ENCODE data around the gene DRC1.

GRCh38 chr2:26469955-26470354 is 68.2 kb downstream of the DRC1 start:
- TF ChIP-seq, protein P1, sequence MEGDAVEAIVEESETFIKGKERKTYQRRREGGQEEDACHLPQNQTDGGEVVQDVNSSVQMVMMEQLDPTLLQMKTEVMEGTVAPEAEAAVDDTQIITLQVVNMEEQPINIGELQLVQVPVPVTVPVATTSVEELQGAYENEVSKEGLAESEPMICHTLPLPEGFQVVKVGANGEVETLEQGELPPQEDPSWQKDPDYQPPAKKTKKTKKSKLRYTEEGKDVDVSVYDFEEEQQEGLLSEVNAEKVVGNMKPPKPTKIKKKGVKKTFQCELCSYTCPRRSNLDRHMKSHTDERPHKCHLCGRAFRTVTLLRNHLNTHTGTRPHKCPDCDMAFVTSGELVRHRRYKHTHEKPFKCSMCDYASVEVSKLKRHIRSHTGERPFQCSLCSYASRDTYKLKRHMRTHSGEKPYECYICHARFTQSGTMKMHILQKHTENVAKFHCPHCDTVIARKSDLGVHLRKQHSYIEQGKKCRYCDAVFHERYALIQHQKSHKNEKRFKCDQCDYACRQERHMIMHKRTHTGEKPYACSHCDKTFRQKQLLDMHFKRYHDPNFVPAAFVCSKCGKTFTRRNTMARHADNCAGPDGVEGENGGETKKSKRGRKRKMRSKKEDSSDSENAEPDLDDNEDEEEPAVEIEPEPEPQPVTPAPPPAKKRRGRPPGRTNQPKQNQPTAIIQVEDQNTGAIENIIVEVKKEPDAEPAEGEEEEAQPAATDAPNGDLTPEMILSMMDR (IDR thresholded peaks at IDR 0.05): no peak
- TF ChIP-seq POLR2A (IDR thresholded peaks at IDR 0.05) (no peak), POLR2AphosphoS5 (IDR thresholded peaks at IDR 0.05) (no peak), EP300 (IDR thresholded peaks at IDR 0.05; ENCODE audit: low read depth) (no peak)
